ENCODE results near the gene XRN1.

Gene XRN1, protein sequence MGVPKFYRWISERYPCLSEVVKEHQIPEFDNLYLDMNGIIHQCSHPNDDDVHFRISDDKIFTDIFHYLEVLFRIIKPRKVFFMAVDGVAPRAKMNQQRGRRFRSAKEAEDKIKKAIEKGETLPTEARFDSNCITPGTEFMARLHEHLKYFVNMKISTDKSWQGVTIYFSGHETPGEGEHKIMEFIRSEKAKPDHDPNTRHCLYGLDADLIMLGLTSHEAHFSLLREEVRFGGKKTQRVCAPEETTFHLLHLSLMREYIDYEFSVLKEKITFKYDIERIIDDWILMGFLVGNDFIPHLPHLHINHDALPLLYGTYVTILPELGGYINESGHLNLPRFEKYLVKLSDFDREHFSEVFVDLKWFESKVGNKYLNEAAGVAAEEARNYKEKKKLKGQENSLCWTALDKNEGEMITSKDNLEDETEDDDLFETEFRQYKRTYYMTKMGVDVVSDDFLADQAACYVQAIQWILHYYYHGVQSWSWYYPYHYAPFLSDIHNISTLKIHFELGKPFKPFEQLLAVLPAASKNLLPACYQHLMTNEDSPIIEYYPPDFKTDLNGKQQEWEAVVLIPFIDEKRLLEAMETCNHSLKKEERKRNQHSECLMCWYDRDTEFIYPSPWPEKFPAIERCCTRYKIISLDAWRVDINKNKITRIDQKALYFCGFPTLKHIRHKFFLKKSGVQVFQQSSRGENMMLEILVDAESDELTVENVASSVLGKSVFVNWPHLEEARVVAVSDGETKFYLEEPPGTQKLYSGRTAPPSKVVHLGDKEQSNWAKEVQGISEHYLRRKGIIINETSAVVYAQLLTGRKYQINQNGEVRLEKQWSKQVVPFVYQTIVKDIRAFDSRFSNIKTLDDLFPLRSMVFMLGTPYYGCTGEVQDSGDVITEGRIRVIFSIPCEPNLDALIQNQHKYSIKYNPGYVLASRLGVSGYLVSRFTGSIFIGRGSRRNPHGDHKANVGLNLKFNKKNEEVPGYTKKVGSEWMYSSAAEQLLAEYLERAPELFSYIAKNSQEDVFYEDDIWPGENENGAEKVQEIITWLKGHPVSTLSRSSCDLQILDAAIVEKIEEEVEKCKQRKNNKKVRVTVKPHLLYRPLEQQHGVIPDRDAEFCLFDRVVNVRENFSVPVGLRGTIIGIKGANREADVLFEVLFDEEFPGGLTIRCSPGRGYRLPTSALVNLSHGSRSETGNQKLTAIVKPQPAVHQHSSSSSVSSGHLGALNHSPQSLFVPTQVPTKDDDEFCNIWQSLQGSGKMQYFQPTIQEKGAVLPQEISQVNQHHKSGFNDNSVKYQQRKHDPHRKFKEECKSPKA (N-terminal part only)

DNA sequence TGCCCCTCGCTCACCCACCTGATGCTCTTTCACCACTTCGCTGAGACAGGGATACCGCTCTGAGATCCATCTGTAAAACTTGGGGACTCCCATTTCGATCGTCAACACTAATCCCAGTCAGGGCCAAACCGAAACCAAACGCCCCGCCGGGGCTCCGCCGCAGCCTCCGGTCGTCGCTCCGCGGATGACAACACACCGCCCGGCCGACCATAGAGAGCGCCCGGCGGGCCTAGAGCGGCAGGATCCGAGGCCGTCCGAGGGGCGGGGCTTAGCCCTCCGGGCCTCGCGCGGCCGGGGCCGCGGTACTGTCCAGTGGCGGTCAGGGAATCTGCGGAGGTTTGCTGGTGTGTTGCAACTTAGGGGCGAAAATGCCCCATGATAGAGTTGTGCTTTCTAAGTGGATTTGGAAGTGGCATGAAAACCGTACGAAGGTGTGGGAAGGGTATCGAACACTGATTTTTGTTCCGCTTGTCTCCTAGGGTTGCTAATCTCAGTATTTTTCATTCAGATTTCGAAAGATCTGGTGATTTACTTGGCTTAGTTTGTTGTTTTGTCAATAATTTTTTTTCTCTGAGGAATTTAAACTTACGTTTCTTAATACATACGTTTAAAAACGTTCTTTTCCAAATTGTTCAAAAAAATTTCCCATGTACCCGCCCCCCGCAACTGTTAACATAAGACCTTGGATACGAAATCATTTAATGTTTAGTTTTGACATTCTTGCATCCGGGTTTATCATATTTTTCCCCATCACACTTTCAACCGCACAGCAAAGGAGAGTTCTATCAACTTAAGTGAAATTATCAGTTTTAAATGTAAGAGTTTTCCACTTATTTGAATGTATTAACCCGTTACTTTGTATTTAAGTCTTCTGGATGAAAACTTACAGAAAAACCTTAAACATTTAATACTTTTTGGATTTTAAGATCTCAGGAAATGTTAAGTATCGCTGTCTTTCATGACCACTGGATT lies at the start of gene XRN1:
Gene XRN1, minus strand, starts transcription at position 186 of the 972 bp plus-strand sequence. Its CDS starts 93 bp downstream, at position 93.
- TF ChIP-seq, protein P1, sequence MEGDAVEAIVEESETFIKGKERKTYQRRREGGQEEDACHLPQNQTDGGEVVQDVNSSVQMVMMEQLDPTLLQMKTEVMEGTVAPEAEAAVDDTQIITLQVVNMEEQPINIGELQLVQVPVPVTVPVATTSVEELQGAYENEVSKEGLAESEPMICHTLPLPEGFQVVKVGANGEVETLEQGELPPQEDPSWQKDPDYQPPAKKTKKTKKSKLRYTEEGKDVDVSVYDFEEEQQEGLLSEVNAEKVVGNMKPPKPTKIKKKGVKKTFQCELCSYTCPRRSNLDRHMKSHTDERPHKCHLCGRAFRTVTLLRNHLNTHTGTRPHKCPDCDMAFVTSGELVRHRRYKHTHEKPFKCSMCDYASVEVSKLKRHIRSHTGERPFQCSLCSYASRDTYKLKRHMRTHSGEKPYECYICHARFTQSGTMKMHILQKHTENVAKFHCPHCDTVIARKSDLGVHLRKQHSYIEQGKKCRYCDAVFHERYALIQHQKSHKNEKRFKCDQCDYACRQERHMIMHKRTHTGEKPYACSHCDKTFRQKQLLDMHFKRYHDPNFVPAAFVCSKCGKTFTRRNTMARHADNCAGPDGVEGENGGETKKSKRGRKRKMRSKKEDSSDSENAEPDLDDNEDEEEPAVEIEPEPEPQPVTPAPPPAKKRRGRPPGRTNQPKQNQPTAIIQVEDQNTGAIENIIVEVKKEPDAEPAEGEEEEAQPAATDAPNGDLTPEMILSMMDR (conservative IDR thresholded peaks at IDR 0.05; ENCODE audit: low read depth, low read length), result no peak
- peak within 1 kb of the TSS; percentile 97 for H3K4me3 ChIP-seq (ENCODE audit: low read depth, low read length)
- peak; percentile 98 for DNase-seq (ENCODE audit: low read depth)

DNA sequence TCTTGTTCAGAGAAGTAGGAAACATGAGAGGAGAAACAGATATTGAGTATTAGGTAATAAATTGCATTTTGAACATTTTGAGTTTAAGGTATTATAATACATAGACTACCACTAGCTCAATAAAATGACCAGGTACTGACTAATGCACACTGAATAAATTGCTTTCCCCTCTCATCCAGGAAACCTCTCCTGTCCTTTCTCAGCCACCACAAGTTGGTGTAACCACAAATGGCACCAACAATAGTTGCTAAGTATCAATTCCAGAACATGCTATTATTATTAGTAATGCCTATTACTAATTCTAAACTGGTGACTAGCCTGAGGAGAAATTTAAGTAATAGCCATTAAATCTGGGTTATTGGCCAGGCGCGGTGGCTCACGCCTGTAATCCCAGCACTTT lies 47.3 kb upstream of the XRN1 start:
- TF ChIP-seq, protein P1 (conservative IDR thresholded peaks at IDR 0.05; ENCODE audit: low read depth, low read length), result no peak
- H3K4me3 ChIP-seq (ENCODE audit: low read depth, low read length), result no peak overlapping the region
- DNase-seq (ENCODE audit: low read depth), result no peak

DNA sequence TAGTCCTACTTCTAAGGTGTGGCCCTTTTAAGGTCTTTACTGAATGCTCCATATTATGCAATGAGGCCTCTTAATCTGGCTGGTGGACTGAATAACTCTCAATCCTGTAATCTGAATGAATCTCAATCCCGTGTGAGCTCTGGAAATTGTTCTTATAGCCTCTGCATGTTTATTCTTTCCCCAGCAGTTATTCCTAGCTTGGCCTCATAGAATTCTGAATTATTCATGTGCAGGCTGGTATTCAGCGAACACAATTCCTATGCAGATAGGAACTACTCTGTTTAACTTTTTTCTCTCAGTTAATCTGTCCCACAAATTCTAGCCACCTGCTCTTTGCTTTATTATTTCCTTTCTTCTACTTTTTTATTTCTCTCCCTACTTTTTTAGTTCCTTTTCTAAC lies 44.3 kb upstream of the XRN1 start:
- no peak for DNase-seq (ENCODE audit: low read depth)
- TF ChIP-seq, protein P1 (conservative IDR thresholded peaks at IDR 0.05; ENCODE audit: low read depth, low read length), result no peak
- H3K4me3 ChIP-seq (ENCODE audit: low read depth, low read length), result no peak overlapping the region

DNA sequence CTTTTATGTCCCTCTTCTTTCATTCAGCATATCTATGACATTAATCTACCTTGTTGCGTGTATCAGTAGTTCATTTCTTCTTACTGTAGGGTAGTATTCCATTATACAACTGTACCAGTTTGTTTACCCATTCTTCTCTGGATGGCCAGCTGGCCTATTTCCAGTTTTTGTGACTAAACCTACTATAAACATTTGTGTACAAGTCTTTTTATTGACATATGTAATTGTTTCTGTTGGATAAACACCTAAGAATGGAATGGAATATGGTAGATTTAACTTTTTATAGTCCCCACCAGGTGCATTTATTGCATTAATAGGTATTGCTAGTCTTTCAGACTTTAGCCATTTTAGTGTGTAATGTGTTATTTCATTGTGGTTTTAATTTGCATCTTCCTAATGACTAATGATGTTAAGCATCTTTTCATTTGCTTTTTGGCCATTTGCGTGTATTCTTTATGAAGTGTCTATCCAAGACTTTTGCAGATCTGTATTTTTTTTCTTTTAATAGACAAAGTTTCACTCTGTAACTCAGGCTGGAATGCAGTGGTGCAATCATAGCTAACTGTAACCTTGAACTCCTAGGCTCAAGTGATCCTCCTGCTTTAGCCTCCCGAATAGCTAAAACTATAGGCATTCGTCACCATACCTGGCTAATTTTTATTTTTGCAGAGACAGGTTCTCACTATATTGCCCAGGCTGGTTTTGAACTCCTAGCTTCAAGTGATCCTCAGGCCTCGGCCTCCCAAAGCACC lies 41.9 kb upstream of the XRN1 start:
- DNase-seq (ENCODE audit: low read depth), result no peak
- H3K4me3 ChIP-seq (ENCODE audit: low read depth, low read length), result no peak overlapping the region
- TF ChIP-seq, protein P1 (conservative IDR thresholded peaks at IDR 0.05; ENCODE audit: low read depth, low read length), result no peak

DNA sequence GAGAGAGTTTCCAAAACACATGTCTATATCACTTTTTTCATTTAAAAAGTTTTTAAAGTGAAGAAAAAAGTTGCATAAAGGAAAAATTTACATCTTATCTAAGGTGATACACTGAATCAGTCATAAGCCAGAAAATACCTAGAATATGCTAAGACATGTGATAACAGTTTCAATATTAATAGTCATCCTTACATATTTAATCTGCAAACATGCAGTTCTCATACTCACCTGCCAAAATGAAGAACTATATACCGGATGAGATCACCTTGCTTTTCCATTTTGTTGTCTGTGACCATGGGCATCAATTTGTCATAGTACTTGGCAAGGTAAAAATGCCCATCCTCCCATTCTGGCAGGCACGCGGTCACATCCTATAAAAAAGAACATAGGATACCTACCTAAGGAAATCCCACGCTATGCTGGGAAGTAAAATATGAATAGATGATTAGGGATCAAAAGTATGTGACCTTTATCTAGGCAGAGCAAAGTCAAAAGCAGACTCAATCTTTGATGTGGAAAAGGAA lies 37.1 kb upstream of the XRN1 start:
- TF ChIP-seq, protein P1 (conservative IDR thresholded peaks at IDR 0.05; ENCODE audit: low read depth, low read length), result no peak
- no peak for DNase-seq (ENCODE audit: low read depth)

More for the DNA sequence above, 37.1 kb upstream of the XRN1 start:
- H3K4me3 ChIP-seq (ENCODE audit: low read depth, low read length), result no peak overlapping the region

Measured in choroid plexus epithelial cell (primary cell).